Measurements from ENCODE around the gene TESK2.
A peak's percentile ranks its signal among the peaks of the same experiment; 100 is the strongest.

TESK2 gene

GRCh38 chr1:45332346-45332720, 158.6 kb downstream of the TESK2 start:
- no peak for DNase-seq (ENCODE audit: extremely low spot score)
- CTCF ChIA-PET = interaction anchor here (0.9 to 1.5 kb wide), 2 partner anchors 12 to 27 kb away, joined by 3 to 5 read pairs; no protein-coding TSS in a partner anchor
- POLR2A ChIA-PET = no interaction called here
- no peak for TF ChIP-seq CTCF (IDR thresholded peaks at IDR 0.05; ENCODE audit: control extremely low read depth, extremely low read depth, low read depth, missing control alignments)

GRCh38 chr1:45331436-45332345, 159.3 kb downstream of the TESK2 start:
- POLR2A ChIA-PET = interaction anchor here (0.9 kb wide), 1 partner anchor 145 kb away, joined by 3 read pairs; no protein-coding TSS in a partner anchor
- TF ChIP-seq CTCF (IDR thresholded peaks at IDR 0.05; ENCODE audit: control extremely low read depth, extremely low read depth, low read depth, missing control alignments) = no peak
- CTCF ChIA-PET = interaction anchor here (0.9 to 1.5 kb wide), 2 partner anchors 12 to 26 kb away, joined by 3 to 5 read pairs; no protein-coding TSS in a partner anchor
- DNase-seq (ENCODE audit: extremely low spot score) = no peak

GRCh38 chr1:45329445-45329844, 161.5 kb downstream of the TESK2 start:
- ChIA-PET POLR2A (interaction anchor here (0.6 to 2.1 kb wide), 2 partner anchors 11 to 62 kb away, joined by 4 to 11 read pairs; partner anchors contain the start of genes MUTYH and TOE1), CTCF (interaction anchor here (1.2 to 5.4 kb wide), 3 partner anchors 10 to 173 kb away, joined by 3 to 32 read pairs (median 19); partner anchors contain the start of genes MUTYH and TOE1)
- TF ChIP-seq CTCF (IDR thresholded peaks at IDR 0.05; ENCODE audit: control extremely low read depth, extremely low read depth, low read depth, missing control alignments) = no peak
- peak; percentile 19 for DNase-seq (ENCODE audit: extremely low spot score)

GRCh38 chr1:45328680-45329079, 162.3 kb downstream of the TESK2 start:
- no peak for DNase-seq (ENCODE audit: extremely low spot score)
- ChIA-PET CTCF (interaction anchor here (1.2 to 5.4 kb wide), 5 partner anchors 11 to 314 kb away, joined by 3 to 32 read pairs (median 9); partner anchors contain the start of genes MUTYH and TOE1), POLR2A (interaction anchor here (0.6 to 2.1 kb wide), 2 partner anchors 11 to 25 kb away, joined by 3 to 11 read pairs; partner anchors contain the start of genes MUTYH and TOE1)
- TF ChIP-seq CTCF (IDR thresholded peaks at IDR 0.05; ENCODE audit: control extremely low read depth, extremely low read depth, low read depth, missing control alignments) = no peak

GRCh38 chr1:45327644-45328515, 163.1 kb downstream of the TESK2 start:
- ChIA-PET POLR2A (interaction anchor here (0.6 to 2.1 kb wide), 3 partner anchors 12 to 112 kb away, joined by 3 to 11 read pairs (median 8); partner anchors contain the start of genes MUTYH and TOE1), CTCF (interaction anchor here (0.8 to 5.4 kb wide), 10 partner anchors 11 to 313 kb away, joined by 3 to 32 read pairs (median 6); partner anchors contain the start of genes MUTYH and TOE1)
- no peak for TF ChIP-seq CTCF (IDR thresholded peaks at IDR 0.05; ENCODE audit: control extremely low read depth, extremely low read depth, low read depth, missing control alignments)
- peak; percentile 43 for DNase-seq (ENCODE audit: extremely low spot score)
